Liver (tissue), 9 donors: ENCODE data around the gene ATG16L1. TPM values are rescaled to one million over a fixed set of nuclear protein-coding genes. Genes with fewer than 3 reads are reported as not detected.

Experiments used
- DNase-seq: peaks from one replicate; pipeline ENCODE4 v3.0.0-alpha.2; 2017; ENCODE audit warnings: low spot score
- H3K27ac ChIP-seq, 2 donors: one replicate each; pipeline ENCODE4 v1.7.0; 2013; ENCODE audit warnings: inconsistent platforms in 2 of 2, low read length in 2 of 2, control low read depth in 1 of 2, low read depth in 1 of 2, mild to moderate bottlenecking in 1 of 2
- H3K27me3 ChIP-seq, 4 donors: one replicate each; pipeline versions ENCODE4 v1.6.1 to v1.7.0; 2013; ENCODE audit warnings: low read length in 3 of 4, inconsistent platforms in 1 of 4, mild to moderate bottlenecking in 1 of 4, moderate library complexity in 1 of 4; ENCODE audit not compliant: control insufficient read depth in 4 of 4, insufficient read depth in 4 of 4
- H3K36me3 ChIP-seq, 4 donors: one replicate each; pipeline versions ENCODE4 v1.6.1 to v1.7.0; 2013; ENCODE audit warnings: low read length in 3 of 4, mild to moderate bottlenecking in 3 of 4, low read depth in 1 of 4, moderate library complexity in 1 of 4; ENCODE audit not compliant: control insufficient read depth in 4 of 4, insufficient read depth in 3 of 4
- H3K4me1 ChIP-seq, 4 donors: one replicate each; pipeline versions ENCODE4 v1.6.1 to v1.7.0; 2013; ENCODE audit warnings: low read length in 3 of 4, mild to moderate bottlenecking in 3 of 4, moderate library complexity in 1 of 4; ENCODE audit not compliant: control insufficient read depth in 4 of 4, insufficient read depth in 4 of 4
- H3K4me3 ChIP-seq, 3 donors: one replicate each; pipeline versions ENCODE4 v1.6.1 to v1.7.0; 2013; ENCODE audit warnings: low read length in 3 of 3, control low read depth in 1 of 3, low read depth in 1 of 3, mild to moderate bottlenecking in 1 of 3
- H3K9ac ChIP-seq, 2 donors: one replicate each; pipeline ENCODE4 v1.7.0; 2013; ENCODE audit warnings: low read length in 2 of 2, mild to moderate bottlenecking in 2 of 2, moderate library complexity in 2 of 2, control low read depth in 1 of 2, low read depth in 1 of 2
- H3K9me3 ChIP-seq, 4 donors: one replicate each; pipeline versions ENCODE4 v1.6.1 to v1.7.0; 2013; ENCODE audit warnings: low read length in 3 of 4; ENCODE audit not compliant: control insufficient read depth in 4 of 4
- CTCF ChIP-seq: fragments of 150-350 bp; IDR thresholded peaks from 2 replicates; pipeline ENCODE4 v1.5.1; 2017; ENCODE audit warnings: improper control_type of control experiment, low read depth, low read length; ENCODE audit not compliant: missing input control
- EGR1 ChIP-seq, 2 donors: IDR thresholded peaks; 2 replicates each; pipeline ENCODE4 v1.6.1; 2016 to 2018; ENCODE audit warnings: antibody characterized with exemption in 2 of 2, low read depth in 2 of 2
- FOXA1 ChIP-seq: IDR thresholded peaks from 2 replicates; pipeline ENCODE4 v1.6.1; 2016; ENCODE audit warnings: antibody characterized with exemption
- FOXA2 ChIP-seq: IDR thresholded peaks from 2 replicates; pipeline ENCODE4 v1.6.1; 2016; ENCODE audit warnings: antibody characterized with exemption
- GABPA ChIP-seq, 2 donors: IDR thresholded peaks in 1 of 2; conservative IDR thresholded peaks in 1 of 2; 2 replicates each; pipeline ENCODE4 v1.6.1; 2016; ENCODE audit warnings: antibody characterized with exemption in 2 of 2, mild to moderate bottlenecking in 1 of 2, moderate library complexity in 1 of 2
- HNF4A ChIP-seq, 2 donors: conservative IDR thresholded peaks; 2 replicates each; pipeline ENCODE4 v1.6.1; 2016; ENCODE audit warnings: antibody characterized with exemption in 2 of 2, mild to moderate bottlenecking in 2 of 2
- HNF4G ChIP-seq: IDR thresholded peaks from 2 replicates; pipeline ENCODE4 v1.6.1; 2016; ENCODE audit warnings: antibody characterized with exemption
- JUND ChIP-seq, 2 donors: IDR thresholded peaks; 2 replicates each; pipeline ENCODE4 v1.6.1; 2016; ENCODE audit warnings: antibody characterized with exemption in 2 of 2
- MAX ChIP-seq: IDR thresholded peaks from 2 replicates; pipeline ENCODE4 v1.6.1; 2016; ENCODE audit warnings: antibody characterized with exemption
- NR2F2 ChIP-seq: IDR thresholded peaks from 2 replicates; pipeline ENCODE4 v1.6.1; 2016; ENCODE audit warnings: antibody characterized with exemption
- RAD21 ChIP-seq, 2 donors: IDR thresholded peaks; 2 replicates each; pipeline ENCODE4 v1.6.1; 2016; ENCODE audit warnings: antibody characterized with exemption in 2 of 2, mild to moderate bottlenecking in 2 of 2
- RXRA ChIP-seq, 2 donors: IDR thresholded peaks; 2 replicates each; pipeline ENCODE4 v1.6.1; 2017 to 2018; ENCODE audit warnings: antibody characterized with exemption in 2 of 2, mild to moderate bottlenecking in 1 of 2
- SP1 ChIP-seq: IDR thresholded peaks from 2 replicates; pipeline ENCODE4 v1.6.1; 2018; ENCODE audit warnings: antibody characterized with exemption, mild to moderate bottlenecking
- TAF1 ChIP-seq: conservative IDR thresholded peaks from 2 replicates; pipeline ENCODE4 v1.6.1; 2016; ENCODE audit warnings: antibody characterized with exemption, mild to moderate bottlenecking
- YY1 ChIP-seq: IDR thresholded peaks from 2 replicates; pipeline ENCODE4 v1.6.1; 2016; ENCODE audit warnings: antibody characterized with exemption, mild to moderate bottlenecking
- ZBTB33 ChIP-seq: IDR thresholded peaks from 2 replicates; pipeline ENCODE4 v1.6.1; 2016; ENCODE audit warnings: antibody characterized with exemption
- WGBS: extraction: QIAGEN DNeasy Blood & Tissue Kit; methylation state at CpG from one replicate; pipeline ENCODE4 v1.1.7; 2013; 5-methylcytosine and 5-hydroxymethylcytosine counted together
- polyA plus RNA-seq, 2 donors: library from polyadenylated mRNA; stranded (reverse) in 1 of 2; unstranded in 1 of 2; fragments of 200-250 nt in 1 of 2; fragments of >200 nt in 1 of 2; fragmentation: Nextera tagmentation in 1 of 2; extraction: Ambion mirVana in 1 of 2; gene quantifications; one replicate each; pipeline versions ENCODE4 v1.2.1 to v1.2.3, GENCODE V29; 2013 to 2015
- total RNA-seq, 2 donors: library from RNA; depleted of rRNA; stranded (reverse); fragments of >200 nt; gene quantifications; one replicate each; pipeline ENCODE4 v1.2.3, GENCODE V29; 2014
- TF ChIP-seq, protein P1 (sequence below): IDR thresholded peaks from 2 replicates; pipeline ENCODE4 v1.6.1; 2016; ENCODE audit warnings: antibody characterized with exemption, mild to moderate bottlenecking
- donor health status: healthy.
- donor health status: healthy.
- donor health status: healthy.
- donor health status: healthy.
- donor health status: healthy.

ATG16L1 gene
- total and polyA plus RNA-seq, 4 donors = 6.4 to 22.8 (median 15.7) TPM

- WGBS = 85% methylated on average over 50 of the region's 50 CpGs
- H3K4me1 ChIP-seq = peaks cover 0 to 5% (median 0%) of the 10 kb centered on the region in 4 donors
- TF ChIP-seq JUND (IDR thresholded peaks at IDR 0.05) = no peak
- TF ChIP-seq RXRA (IDR thresholded peaks at IDR 0.05) = no peak
- no peak for TF ChIP-seq SP1
- TF ChIP-seq RAD21 (IDR thresholded peaks at IDR 0.05) = no peak
Observed at GRCh38 chr2:233204286-233204936, 47.1 kb upstream of the ATG16L1 start.

DNA sequence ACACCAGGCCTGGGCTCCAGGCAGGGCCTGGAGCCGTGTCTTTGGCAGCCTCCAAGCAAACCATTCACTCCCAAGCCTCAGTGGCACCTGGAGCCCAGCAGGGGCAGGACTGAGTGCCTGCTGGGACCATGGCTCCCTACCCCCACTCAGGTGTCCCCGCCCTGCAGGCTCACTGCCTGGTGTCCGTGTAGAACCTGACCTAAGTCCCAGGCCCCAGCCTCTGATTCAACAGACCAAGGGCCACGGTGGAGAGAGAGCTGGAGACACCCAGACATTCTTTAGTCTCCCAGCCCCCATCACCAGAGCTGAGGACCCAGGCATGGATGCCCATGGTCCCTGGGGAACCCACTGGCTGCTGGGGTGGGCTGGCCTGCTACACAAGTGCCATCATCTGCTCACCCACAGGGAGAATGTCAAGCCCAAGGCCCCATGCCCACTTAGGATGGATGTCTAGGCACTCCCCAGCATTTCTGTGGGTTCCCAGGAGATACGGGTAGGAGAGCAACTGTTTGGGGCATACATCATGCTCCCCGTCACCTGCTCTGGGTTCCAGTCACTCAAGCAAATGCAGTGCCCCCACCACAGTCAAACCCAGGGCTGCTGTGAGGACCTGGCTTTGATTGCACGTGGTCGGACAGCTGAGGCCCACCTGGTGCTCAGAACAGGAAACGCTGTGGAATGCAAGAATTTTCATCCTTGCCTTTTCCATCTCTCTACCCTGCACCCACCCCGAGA, 42.9 kb upstream of the ATG16L1 start:
- H3K4me3 ChIP-seq = no peak overlapping the region
- H3K9me3 ChIP-seq = no peaks in the 10 kb centered on the region
- H3K4me1 ChIP-seq = no peaks in the 10 kb centered on the region
- no peak overlapping the region for H3K27ac ChIP-seq
- TF ChIP-seq HNF4G (no peak), HNF4A (conservative IDR thresholded peaks at IDR 0.05) (no peak), FOXA2 (no peak), ZBTB33 (no peak), RAD21 (IDR thresholded peaks at IDR 0.05) (no peak), EGR1 (IDR thresholded peaks at IDR 0.05; ENCODE audit: low read depth in 2 of 2) (no peak), CTCF (no peak), YY1 (no peak), JUND (IDR thresholded peaks at IDR 0.05) (no peak), SP1 (no peak), MAX (no peak), NR2F2 (no peak), TAF1 (no peak), GABPA (IDR thresholded peaks at IDR 0.05 in 1 of 2, conservative IDR thresholded peaks at IDR 0.05 in 1 of 2) (no peak), FOXA1 (no peak)
- TF ChIP-seq, protein P1, sequence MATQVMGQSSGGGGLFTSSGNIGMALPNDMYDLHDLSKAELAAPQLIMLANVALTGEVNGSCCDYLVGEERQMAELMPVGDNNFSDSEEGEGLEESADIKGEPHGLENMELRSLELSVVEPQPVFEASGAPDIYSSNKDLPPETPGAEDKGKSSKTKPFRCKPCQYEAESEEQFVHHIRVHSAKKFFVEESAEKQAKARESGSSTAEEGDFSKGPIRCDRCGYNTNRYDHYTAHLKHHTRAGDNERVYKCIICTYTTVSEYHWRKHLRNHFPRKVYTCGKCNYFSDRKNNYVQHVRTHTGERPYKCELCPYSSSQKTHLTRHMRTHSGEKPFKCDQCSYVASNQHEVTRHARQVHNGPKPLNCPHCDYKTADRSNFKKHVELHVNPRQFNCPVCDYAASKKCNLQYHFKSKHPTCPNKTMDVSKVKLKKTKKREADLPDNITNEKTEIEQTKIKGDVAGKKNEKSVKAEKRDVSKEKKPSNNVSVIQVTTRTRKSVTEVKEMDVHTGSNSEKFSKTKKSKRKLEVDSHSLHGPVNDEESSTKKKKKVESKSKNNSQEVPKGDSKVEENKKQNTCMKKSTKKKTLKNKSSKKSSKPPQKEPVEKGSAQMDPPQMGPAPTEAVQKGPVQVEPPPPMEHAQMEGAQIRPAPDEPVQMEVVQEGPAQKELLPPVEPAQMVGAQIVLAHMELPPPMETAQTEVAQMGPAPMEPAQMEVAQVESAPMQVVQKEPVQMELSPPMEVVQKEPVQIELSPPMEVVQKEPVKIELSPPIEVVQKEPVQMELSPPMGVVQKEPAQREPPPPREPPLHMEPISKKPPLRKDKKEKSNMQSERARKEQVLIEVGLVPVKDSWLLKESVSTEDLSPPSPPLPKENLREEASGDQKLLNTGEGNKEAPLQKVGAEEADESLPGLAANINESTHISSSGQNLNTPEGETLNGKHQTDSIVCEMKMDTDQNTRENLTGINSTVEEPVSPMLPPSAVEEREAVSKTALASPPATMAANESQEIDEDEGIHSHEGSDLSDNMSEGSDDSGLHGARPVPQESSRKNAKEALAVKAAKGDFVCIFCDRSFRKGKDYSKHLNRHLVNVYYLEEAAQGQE = no peak
- 82% methylated on average over 10 of the region's 10 CpGs for WGBS
- H3K9ac ChIP-seq = no peak overlapping the region
- H3K27me3 ChIP-seq = no peaks in the 10 kb centered on the region
- peaks cover 0 to 2% (median 0%) of the 10 kb centered on the region in 4 donors for H3K36me3 ChIP-seq
- DNase-seq = no peak

More at GRCh38 chr2:233204286-233204936, 47.1 kb upstream of the ATG16L1 start:
- DNase-seq = no peak
- Histone ChIP-seq H3K9me3 (peaks cover 0 to 7% (median 3%) of the 10 kb centered on the region in 4 donors), H3K9ac (no peak overlapping the region), H3K27me3 (no peaks in the 10 kb centered on the region), H3K36me3 (peaks cover 0 to 2% (median 0%) of the 10 kb centered on the region in 4 donors), H3K27ac (no peak overlapping the region), H3K4me3 (no peak overlapping the region)
